Erythroblast (primary cell): ENCODE data around the gene NACA.

ENCODE experiments used
- GATA1 ChIP-seq: IDR thresholded peaks from 2 replicates; pipeline ENCODE4 v1.6.1; 2011; ENCODE audit warnings: low read depth, mild to moderate bottlenecking, control low read depth, low read length, moderate library complexity
- POLR2A ChIP-seq: IDR thresholded peaks from 2 replicates; pipeline ENCODE4 v1.6.1; 2011; ENCODE audit warnings: mild to moderate bottlenecking, low read length

DNA sequence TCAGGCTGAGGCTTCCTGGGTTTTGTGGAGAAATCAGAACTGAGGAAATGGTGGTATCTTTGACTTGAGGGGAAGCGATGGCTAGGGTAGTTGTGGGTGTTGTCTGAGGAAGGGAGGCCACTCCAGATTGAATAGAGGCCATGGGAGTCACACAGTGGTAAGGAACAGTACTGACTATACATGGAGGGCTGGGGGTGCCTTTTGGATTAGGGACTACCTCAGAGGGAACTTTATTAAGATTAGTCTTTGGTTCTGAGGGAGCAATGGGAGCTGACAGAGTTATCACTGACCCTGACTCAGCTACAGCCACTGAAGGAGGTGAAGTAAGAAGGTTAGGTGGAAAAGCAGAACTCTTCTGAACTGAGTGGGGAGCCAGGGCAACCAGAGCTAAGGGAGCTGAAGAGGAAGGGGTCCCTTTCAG, 4.4 kb downstream of the NACA start:
- TF ChIP-seq POLR2A (no peak), GATA1 (no peak)
